ENCODE data around the gene SURF1.
A peak's percentile ranks its signal among the peaks of the same experiment; 100 is the strongest.
"Not testable (repeated sequence)": the region's sequence is repeated elsewhere in the genome, so short reads cannot be mapped to it uniquely, and the experiment has no call there.

SURF1 gene

GRCh38 chr9:133342570-133342969, 13.7 kb downstream of the SURF1 start:
- DNase-seq (ENCODE audit: low spot score) = no peak

DNA sequence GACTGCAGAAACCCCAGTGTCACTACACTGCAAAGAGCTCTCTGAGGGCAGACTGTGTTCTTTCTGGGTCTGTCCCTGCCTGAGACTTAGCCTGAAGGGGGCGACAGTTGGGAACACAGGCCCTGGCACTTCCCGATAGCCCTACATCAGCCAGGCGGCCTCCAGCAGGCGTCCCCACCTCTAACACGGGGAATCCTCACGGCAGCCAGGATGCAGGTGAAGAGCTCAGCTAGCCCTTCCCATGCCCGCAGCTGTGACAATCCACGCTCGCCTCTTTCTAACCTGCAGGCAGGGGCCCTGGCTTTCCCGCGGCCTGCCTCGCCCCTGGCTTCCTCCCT, 14.2 kb downstream of the SURF1 start:
- DNase-seq (ENCODE audit: low spot score) = no peak

DNA sequence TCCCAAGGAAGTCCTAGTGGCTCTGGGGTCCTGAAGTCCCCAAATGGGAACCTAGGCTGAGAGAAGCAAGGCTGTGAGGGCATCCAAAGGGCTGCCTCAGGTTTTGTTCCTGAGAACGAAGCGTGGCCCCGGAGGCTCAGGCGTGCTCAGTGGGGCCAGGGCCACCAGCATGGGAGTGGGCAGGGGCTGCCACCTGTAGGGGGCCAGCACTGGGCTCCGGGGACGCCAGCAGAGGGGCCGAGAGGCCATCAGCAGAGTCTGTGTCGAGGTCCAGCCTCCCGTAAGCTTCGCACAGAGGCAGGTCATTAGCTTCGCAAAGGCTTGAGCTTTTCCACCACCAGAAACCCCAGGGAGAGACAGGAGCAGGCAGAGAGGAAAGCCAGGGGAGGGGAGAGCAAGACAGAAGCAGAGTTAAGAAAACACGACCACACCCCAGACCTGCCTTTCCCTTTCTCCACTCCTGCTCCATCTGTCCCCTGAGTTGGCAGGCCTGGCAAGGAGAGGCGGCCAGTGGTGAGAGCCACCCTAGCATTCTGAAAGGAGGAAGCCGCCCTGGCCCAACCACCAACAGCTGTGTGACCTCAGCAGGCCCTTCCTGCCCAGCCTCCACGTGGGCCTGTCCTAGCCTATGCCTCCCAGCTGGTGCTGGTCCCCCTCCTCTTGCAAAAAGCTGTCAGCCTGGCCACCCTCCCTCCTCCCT, 14.8 kb downstream of the SURF1 start:
- no peak for DNase-seq (ENCODE audit: low spot score)

DNA sequence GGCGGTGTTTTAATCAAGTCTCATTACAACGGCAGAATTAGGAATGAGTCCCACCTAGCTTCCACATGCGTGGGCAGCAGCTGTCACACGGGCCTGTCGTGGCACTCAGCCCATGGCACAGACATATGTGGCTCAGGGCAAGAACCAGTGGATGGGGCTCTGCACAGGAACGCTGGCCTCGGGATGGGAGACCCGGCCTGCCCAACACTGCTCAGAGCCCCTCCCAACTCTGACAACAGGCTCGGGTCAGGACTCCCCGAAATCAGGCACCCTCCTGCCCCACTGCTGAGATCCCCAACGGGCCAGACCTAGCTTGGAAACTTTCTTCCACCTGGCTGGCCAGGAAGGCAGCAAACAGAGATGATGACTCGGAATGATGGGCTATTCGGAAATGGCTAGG, 15.4 kb downstream of the SURF1 start:
- no peak for DNase-seq (ENCODE audit: low spot score)

GRCh38 chr9:133340256-133340655, 16.0 kb downstream of the SURF1 start:
- no peak for DNase-seq (ENCODE audit: low spot score)

DNA sequence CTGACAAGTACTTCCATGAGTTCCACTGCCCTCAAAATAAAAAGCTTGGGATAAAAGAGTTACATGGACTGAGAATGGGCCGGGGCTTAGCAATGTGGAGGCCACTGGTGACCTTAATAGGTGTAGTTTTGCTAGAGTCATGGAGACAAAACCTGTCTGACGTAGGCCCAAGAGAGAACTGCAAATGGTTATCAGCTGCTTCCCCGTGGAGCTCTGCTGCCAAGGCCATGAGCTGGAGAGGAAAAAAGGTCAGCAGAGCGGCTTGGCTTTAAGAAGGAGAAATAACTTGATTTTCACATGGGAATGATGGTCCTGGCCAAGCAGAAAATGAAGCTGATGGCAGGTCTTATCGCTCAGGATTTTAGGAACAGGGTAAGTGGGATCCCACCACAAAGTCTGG, 16.6 kb downstream of the SURF1 start:
- DNase-seq (ENCODE audit: low spot score) = no peak

DNA sequence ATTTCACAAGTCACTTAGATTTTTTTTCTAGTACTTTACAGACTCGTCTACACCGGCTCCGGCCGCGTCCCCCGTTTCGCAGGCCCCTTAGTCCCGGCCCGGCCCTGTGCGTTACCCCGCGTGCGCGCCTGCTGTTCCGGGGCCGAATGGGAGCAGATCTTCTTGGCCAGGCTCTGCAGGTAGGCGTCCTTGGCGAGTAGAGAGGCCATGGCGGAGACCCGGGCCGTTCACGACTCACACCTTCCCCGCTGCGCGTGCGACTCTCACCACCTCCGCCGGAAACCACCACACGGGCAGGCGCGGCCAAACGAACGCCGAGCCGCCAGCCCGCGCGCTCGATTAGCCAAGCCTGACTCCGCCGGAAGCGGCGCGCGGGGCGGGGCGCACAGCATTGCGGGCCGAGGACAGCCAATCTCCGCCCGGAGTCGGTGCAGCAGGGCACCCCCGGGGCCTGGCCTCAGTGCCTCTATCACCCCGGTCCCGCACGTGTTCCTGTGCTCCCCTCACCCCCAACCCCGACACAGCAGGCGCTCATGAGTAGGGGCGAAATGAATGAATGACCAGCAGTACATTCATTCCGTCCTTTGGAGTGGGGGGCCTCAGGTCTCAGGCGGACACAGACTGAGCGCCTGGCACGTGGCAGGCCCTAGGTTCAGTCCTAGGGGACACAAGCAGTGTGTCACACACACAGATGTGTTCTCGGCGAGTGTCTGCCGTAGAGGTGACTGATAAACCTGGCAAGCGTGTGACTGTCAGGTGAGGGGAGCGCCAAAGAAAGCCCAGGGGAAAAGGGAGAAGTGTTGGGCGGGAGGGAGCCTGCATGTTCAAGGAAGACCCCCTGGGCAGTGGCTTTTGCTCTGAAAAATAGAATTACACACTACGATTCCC, 20.1 kb downstream of the SURF1 start, which contains the start of gene SURF6:
SURF6 (minus strand) TSS at position 265 of the 888 bp plus-strand sequence; CDS start at position 209, 56 bp downstream.
- peak; percentile 93 for DNase-seq (ENCODE audit: low spot score)

- DNase-seq (ENCODE audit: low spot score) = not testable (repeated sequence)
These were observed 21.4 kb downstream of the SURF1 start for GRCh38 chr9:133334888-133335287.

DNA sequence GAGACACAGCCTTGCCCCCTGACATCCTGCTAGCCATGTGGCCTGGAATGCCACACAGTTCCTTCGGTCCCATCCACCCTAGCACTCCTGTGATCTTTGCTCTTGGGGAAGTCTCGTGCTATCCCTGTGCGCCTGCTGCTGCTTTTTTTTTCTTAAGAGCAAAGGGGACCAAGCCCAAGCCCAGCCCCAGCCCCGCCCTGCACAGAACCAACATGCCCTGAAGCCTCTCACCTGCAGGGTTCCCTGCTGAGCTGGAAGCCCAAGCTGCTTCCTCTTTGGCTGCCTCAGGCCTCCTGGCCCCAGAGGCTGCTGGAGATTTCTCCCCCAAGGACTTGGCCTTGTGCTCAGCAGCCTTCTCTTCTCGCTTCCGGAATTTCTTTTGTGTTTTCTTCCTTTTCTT, 22.1 kb downstream of the SURF1 start:
- no peak for DNase-seq (ENCODE audit: low spot score)

DNA sequence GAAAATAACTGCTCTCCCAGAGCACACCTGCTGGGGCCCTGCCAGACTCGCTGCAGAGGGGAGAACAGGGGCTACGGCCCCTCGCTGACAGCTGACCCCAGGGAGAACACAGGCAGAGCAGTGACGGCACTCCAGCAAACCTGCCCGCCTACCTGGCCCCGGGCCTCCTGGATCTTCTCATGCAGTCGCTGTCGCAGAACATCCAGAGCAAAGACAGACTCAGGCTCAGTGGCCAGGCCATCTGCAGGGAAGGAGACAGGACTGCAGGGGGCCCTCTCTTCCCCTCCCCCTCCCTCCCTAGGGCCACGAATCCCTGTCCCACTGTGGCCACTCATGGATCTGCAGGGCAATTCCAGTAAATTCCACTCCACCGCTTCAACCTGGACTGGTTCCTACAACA, 22.7 kb downstream of the SURF1 start:
- DNase-seq (ENCODE audit: low spot score) = no peak

DNA sequence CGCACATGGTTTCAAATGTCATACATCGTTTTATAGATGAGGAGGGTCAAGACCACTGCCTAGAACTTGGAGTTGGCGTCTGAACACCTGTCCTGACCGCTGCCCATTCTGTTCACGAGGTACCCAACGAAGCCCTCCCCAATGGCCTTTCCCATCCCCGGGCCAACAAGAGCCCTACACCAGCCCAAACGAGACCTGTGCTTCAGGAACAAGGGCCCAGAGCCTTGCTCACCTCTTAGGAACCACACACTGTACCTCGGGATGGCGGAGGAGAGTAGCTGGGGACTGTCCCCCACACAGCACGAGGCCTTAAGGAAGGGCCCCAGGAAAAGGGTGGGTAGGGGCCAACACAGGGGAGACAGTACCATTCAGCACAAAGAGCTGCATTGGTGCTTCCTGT, 23.3 kb downstream of the SURF1 start:
- DNase-seq (ENCODE audit: low spot score) = no peak

DNA sequence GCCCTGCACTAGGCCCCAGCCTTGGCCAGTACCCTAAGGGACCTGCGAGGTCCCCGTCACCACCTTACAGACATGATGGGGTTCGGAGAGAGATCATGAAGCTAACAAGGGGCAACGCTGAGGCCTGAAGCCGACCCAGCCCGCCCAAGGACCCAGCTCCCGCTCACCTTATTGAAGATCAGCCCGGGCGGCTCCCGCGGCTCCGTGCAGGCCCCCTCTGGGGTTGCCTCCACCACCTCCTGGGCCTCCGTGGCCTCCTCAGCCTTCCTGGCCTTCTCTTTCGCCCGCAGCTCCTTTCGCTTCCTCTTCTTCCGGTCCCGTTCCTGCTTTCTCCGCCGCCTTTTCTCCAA, 23.9 kb downstream of the SURF1 start:
- DNase-seq (ENCODE audit: low spot score) = no peak

DNA sequence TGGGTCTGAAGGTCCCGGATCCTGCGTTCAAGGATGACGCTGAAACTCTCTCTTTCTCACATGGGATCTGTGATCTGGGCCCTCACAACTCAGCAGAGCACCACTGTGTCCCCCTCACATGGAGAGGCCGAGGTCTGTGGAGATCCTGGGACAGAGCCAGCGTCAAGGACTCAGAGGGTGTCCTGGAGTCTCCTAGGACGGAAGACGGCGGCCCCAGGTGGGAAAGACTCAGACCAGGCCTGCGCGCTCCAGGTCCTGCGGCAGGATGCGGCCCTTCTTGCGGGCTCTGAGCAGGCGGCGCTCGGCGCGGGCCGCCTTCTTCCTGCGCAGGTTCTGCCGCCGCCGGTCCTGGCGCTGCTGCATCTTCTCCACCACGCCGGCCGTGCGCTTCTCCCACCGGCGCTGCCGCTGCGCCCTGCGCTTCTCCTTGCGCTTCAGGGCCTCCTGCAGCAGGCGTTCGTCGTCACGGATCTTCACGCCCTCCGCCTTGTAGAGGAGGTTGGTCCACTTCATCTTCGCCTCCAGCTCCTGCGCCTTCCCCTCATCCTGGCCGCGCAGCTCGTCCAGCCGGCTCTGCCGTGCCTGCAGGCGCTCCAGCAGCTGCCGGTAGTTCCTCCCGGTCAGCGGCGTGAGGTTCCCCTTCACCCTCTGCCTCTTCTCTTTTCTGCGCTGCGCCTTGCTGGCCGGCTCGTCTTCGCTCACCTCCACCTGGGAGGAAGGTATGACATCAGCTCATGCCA, 24.5 kb downstream of the SURF1 start:
- DNase-seq (ENCODE audit: low spot score) = no peak

- DNase-seq (ENCODE audit: low spot score) = no peak
These were observed 25.1 kb downstream of the SURF1 start for GRCh38 chr9:133331221-133331620.

GRCh38 chr9:133329306-133330156, 26.8 kb downstream of the SURF1 start:
- DNase-seq (ENCODE audit: low spot score) = not testable (repeated sequence)

- no peak for DNase-seq (ENCODE audit: low spot score)
These were observed 28.3 kb downstream of the SURF1 start for GRCh38 chr9:133327834-133328484.

DNA sequence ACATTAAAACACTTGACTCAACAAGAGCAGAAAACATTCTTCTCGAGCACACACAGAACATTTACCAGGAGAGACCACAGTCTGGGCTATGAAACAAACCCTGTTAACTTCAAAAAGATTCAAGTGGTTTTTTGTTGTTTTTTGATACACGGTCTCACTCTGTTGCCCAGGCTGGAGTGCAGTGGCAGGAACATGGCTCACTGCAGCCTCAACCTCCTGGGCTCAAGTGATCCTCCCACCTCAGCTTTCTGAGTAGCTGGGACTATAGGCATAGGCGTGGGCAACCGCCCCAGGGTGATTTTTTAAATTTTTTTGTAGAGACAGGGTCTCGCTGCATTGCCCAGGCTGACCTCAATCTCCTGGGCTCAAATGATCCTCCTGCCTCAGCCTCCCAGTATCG, 29.3 kb downstream of the SURF1 start:
- DNase-seq (ENCODE audit: low spot score) = not testable (repeated sequence)

- no peak for DNase-seq (ENCODE audit: low spot score)
These were observed 32.1 kb downstream of the SURF1 start for GRCh38 chr9:133323991-133324703.

DNA sequence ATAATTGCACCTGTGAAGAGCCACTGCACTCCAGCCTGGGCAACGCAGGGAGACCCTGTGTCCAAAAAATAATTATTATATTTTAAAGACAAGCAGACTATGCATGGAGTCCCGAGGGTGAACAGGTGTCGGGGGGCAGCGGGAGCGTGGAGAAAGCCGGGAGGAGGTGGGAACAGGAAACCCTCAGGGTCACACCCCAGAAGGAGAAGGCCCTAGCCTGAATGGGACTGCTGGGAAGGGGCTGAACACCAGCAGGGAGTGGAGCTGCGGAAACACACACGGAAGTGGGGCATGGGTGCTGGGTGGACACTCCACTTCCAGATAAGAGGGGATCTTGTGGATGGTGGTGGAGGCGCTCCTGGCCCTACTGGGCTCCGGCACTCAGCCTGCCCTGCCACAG, 33.1 kb downstream of the SURF1 start:
- no peak for DNase-seq (ENCODE audit: low spot score)

GRCh38 chr9:133322701-133323100, 33.6 kb downstream of the SURF1 start:
- no peak for DNase-seq (ENCODE audit: low spot score)

Measured in AG08396 (cell line).